Endothelial cell of hepatic sinusoid (primary cell): ENCODE results near the gene E2F7.

Source experiments
- in situ Hi-C: cut with HindIII; loops from 2 replicates; pipeline ENCODE4 v1.10.0; 2017; ENCODE audit warnings: low sequenced_read_pairs

Gene E2F7

DNA sequence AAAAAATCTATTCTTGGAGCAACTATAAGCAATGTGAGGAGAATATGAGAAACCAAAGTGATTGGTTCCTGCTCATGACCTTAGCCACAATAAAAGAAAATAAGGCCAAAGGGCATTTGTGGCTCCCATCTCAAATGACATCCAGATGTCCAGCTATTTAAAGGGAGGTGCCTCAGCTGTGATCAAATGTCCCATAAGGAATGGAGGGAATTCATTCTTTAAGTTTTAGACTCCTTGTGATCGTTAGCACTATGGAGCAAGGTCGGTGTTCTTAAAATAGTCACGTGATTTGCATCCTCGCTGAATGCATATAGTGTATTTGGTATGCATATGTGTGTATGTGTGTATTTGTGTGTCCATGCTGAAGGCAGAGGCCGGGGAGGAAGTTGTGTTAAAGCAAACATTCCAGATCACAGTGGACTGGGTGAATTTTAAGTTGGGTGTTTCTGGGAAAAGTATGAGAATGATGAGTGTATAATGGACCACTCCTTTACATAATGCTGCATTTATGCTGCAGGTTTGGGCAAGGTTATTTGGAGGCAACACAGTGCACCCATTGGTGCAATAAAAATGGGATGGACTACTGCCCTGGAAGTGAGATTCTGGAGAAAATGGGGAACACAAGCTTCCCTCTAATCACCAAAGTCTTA lies 5.6 kb upstream of the E2F7 start:
- in situ Hi-C loops, result loop anchor here (25.0 kb wide), 1 partner anchor 241 kb away; no protein-coding TSS in a partner anchor

DNA sequence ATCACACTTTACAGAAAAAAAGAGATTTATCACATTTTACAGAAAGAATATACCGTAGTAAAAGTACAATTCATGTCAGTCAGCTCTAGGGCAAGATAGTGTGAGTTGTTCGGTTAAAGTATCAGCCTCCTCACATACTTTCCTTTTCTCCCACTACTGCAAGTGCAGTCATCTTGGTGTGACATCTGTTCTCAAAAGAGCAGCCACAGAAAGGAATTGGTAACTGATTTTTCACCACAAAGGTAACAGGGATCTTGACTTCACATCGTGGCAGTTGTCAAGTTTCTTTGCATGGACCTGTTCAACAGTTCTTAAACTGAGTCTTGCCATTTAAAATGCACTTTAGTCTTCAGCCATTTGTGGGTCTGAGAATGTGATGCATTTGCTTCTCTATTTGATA lies 5.0 kb upstream of the E2F7 start:
- in situ Hi-C loops, result loop anchor here (25.0 kb wide), 1 partner anchor 242 kb away; no protein-coding TSS in a partner anchor

DNA sequence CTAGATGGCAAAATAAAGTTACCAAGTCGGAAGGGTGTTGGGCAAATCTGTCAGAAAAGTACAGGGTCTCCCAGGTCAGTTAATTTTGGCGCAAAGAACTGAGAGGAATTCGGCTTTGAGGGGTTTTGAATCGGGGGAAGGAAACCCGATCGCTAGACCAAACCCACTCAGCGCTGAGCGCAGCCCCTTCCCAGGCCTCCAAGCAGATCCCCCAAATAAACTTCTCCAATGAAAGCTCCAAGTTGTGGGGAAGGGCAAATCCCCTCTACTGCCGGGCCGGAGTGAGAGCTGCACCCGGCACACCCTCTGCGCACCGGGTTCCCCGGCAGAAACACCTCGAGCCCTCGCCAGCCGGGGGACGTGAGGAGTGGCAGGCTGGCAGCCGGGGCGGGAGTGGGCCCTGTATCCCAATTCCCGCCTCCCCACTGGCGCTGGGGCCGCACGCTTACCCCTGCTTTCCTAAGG lies 441 bp downstream of the E2F7 start:
- in situ Hi-C loops, result loop anchor here (25.0 kb wide), 1 partner anchor 247 kb away; no protein-coding TSS in a partner anchor

DNA sequence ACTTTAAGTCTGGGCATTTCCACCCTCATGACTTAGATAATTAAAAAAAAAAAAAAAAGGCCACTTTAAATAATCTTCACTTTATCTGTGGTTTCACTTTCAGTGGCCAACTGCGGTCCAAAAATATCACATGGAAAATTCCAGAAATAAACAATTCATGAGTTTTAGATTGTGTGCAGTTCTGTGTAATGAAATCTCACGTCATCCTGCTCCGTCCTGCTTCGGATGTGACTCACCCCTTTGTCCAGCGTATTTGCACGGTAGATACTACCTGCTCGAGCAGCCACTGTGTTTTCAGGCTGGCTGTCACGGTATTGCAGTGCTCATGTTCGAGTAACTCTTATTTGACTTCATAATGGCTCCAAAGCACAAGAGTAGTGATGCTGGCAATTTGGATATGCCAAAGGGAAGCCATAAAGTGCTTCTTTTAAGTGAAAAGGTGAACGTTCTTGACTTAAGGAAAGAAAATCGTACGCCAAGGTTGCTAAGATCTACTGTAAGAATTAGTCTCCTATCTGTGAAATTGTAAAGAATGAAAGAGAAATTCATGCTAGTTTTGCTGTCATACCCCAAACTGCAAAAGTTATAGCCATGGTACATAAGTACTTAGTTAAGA lies 2.4 kb downstream of the E2F7 start:
- in situ Hi-C loops, result loop anchor here (25.0 kb wide), 1 partner anchor 249 kb away; no protein-coding TSS in a partner anchor

DNA sequence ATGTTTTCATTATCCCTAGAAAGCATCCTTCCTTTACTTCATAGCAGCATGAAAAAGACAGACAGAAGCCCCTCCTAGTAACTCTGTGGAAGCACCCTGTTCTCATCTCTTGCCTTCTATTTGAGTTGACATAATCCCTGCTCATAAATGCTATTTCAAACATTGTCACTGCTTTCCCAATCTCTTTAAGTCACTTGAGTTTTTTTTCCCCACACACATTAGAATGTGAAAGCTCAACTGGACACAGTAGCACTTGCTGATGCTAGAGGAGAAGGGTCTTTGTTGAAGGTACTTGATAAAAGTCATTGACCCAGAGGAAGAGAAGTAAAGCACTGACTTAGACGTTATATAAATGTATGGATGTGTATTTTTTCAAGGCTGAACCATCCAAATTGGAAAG lies 3.0 kb downstream of the E2F7 start:
- in situ Hi-C loops, result loop anchor here (25.0 kb wide), 1 partner anchor 250 kb away; no protein-coding TSS in a partner anchor

DNA sequence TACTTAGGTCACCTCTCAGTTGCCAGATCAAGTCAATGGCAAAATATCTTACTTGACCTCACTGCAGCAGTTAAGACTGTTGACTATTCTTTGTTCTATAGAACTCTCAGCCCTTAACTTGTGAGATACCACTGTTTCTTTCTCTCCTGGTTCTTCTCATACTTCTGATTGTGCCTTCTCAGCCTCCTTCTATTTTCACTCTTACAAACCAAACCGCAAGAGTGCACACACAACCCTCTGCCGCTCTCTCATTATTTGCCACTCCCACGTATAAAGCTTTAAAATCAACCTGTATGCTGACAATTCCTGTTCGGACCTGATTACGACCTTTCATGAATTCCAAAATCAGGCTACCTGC lies 4.5 kb downstream of the E2F7 start:
- in situ Hi-C loops, result loop anchor here (25.0 kb wide), 1 partner anchor 251 kb away; no protein-coding TSS in a partner anchor

DNA sequence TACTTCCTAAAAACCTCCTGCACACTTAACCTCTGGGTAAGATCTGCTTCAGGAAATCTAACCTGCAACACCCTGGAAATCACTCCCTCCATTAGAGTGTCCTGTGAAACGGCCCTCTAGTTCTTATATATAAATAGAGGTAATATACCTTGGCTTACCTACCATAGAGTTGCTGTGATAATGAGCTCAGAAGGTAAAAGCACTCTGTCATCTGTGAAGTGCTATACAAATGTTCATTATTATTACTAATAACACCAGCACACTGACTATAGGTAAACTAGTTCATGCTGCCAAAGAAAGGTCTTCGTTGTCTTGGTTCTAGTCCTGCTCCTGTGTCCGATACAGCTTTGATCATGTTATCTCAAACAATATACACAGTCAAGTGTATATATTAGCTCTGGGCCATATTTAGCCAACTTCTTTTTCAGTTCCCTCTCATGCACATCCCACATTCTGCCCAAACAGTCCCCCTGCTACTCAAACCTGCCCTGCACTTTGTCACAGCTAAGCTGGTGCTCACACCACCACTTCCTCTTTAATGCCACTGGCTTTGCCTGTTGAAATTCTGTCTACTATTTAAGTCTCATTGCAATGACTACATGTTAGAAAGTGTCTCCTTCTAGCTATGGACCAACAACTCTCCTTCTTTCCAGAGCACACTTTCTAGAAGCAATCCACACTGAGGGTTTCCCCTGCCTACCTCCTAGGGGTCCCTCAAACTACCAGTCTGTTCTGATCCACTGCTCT lies 5.1 kb downstream of the E2F7 start:
- in situ Hi-C loops, result loop anchor here (25.0 kb wide), 1 partner anchor 252 kb away; no protein-coding TSS in a partner anchor

DNA sequence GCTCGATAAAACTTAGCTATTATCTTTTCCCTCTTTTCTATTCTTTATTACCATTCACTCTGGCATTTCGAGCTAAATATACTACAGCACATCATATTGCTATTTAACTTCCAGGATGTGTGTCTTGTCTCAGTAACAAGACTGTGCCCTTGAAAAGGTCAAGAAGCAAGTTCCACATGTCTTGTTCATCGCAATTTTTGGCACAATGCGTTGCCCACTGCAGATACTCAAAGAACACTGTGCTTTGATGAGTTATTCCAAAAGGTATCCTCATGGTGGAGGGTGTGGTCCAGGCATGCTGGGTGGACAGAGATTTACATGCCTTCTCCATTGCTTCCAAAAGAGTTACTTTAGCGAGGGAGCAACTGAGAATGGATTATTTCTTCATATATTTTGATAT lies 6.6 kb downstream of the E2F7 start:
- in situ Hi-C loops, result loop anchor here (25.0 kb wide), 1 partner anchor 254 kb away; no protein-coding TSS in a partner anchor

DNA sequence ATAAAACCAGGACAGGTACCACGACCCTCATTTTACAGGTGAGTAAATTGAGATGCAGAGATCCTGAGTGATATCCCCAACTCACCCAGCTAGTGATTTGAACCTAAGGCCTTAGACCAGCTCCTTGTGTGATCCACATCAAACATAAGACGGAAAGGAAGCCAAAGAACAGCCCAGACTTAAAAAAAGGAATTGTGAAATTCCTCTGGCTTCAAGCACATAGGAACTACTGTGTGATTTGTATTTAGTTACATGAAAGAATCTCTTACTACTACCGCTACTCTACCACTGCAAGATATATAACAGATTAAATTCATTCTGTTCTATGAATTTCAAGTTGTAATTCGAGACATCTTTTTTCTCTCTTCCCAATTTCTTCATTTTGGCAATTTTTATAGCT lies 10.5 kb downstream of the E2F7 start:
- in situ Hi-C loops, result loop anchor here (25.0 kb wide), 1 partner anchor 257 kb away; no protein-coding TSS in a partner anchor

DNA sequence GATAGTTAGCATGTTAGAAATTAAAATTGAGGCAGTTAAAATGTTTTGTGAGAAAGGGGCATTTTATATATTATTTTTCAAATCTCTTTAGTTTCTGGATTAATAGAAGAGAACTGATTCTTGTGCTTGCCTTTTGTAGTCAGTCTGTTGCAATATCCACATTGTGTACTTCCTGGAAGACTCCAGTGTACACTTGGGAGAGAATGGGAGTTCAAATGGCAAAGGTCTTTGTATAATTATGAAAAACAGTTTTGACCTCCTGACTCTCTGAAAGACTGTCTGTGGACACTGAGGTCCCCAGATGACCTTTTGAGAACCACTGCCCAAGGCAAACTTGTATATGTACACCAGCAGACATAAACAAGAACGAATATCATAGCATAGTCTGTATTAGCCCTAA lies 12.1 kb downstream of the E2F7 start:
- in situ Hi-C loops, result loop anchor here (25.0 kb wide), 1 partner anchor 259 kb away; no protein-coding TSS in a partner anchor

DNA sequence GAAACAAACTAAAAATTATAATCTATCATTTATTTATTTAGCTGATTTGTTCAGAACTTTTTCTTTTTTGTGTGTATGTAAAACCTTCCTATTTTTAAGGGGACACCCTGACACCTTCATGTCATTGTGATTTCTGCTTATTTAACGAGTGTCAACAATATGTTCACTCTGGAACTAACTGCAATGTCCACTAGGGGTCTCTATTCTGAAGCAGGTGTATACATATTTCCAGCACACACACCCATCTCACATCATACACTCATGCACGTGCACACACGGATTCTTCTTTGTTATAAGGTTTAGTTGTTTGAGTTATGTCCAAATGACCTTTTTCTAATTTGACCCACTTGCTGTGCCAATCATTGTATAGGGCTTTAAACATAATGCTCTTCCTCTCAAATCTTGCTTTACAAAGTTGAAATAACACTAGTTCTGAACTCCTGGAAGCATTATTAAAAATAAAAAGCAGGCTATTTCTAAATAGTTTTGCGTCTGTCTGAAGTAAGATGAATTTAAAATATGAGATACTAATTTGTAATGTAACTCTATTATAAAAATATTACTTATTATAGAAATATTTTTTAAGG lies 15.5 kb downstream of the E2F7 start:
- in situ Hi-C loops, result loop anchor here (25.0 kb wide), 1 partner anchor 262 kb away; no protein-coding TSS in a partner anchor

DNA sequence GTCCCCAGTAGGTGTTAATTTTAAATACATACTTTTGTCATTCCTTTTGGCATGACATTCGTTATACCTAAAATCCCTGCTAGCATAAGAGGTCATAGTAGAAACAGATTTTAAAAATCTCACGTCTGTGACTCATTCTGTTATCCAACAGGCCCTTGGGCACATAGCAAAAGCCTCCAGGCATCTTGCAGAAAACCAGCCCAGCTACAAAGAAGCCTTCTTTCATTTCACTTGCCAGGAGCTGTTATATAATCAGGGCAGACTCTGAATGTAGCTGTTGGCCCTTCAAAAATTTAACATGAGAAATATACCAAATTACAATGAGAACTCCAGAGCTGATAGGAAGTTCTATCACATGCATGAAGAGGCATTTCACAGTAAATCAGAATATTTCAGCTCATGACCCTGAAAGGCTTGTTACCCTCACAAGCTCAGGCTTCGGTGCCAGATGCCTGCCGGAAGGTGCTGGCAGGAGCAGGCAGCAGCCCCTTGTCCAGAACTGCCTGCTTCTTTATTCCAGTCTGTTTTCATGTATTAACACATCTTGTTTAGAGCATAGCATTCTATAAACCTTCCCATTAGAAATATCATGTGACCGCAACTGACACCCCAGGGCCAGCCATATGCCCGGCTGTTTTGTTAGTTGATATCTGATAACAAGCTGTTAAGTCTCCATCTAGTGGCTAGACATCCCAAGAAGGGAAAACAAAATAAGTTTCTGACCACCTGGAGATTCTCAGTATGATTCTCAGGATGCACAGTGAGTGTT lies 17.8 kb downstream of the E2F7 start:
- in situ Hi-C loops, result no loop called here

DNA sequence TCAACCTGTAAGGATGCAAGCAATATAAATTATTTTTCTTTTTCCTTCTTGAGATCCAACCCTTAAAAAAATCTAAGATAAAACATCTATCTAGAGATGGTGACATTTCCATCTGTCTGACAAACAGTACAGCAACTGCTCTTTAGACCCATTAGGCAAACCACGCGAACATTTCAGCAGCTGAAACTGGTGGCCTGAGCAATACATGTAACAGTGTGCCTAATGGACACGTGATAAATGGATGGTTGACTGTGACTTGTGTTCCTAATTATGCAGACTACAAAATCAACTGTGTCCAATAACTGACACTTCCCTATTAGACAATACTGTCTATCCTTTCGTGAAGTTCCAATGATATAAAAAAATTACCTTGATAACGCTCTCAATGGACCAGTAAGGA lies 18.9 kb downstream of the E2F7 start:
- in situ Hi-C loops, result no loop called here

DNA sequence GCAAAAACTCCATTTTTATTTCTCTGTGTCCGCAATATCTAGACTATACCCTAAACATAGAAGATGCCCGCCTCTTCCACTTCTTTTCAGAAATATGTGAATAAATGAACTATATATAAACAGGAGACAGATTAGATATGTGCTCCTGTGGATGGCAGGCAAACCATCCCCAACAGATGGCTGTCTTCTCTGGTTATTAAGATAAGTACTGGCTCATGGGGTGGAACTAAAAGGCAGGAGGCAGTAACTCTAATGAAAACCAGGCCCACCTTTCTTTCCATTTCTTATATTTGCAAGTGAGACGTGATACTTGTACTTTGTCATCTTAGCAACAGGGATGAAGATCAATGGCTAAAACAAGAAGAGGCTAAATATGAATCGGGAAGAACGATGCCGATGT lies 20.2 kb downstream of the E2F7 start:
- in situ Hi-C loops, result no loop called here

DNA sequence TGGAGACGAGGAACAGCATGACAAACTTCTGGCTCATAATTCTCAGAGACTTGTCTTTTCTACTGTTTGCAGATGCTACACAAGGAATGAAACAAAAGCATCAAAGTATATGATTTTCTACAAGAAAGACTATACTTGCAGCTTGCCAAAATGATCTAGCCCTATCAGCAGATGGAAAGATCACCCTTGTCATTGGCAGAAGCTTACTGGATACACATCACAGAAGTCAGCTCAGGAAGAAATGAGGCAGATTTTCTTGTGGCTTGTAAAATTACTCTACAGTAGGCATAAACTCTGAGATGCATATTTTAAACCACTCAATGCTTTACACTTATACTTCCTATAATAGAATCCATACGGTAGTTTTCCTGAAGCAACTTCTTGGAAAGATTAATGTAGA lies 20.6 kb downstream of the E2F7 start:
- in situ Hi-C loops, result no loop called here

DNA sequence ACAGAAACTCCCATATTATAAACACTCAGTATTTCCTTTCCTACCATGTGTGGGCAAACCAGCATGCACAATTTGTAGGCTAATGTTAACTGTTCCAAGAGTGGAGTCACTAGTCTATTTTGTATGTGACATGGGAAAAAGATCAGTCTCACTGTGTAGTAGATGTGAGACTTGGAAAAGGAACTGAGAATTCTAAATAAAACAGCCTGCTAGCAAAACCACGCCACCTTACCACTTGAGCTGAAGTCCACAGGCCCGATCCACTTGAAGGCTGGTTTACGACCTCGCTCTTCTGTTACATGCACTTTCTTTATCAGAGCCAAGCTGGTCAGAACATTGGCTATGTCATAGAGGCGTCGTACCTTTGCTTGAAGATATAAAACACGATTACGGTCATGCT lies 22.5 kb downstream of the E2F7 start:
- in situ Hi-C loops, result no loop called here

DNA sequence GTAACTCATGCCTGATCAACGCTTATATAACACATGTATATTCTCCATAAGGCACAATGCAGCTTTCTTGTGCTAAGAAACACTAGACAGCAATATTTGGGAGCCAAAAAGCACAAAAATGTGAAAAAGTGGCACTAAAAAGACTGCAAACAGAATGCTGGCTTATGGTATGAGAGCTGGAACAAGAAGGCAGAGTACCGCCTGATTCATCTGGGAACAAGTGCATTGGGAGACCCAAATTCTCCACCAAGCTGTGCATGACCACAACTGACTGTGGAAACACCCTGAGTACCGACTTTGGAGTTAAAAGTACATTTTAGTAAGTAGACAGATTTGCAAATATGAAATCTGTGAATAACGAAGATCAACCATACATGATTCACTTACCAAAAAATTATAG lies 25.1 kb downstream of the E2F7 start:
- in situ Hi-C loops, result no loop called here

DNA sequence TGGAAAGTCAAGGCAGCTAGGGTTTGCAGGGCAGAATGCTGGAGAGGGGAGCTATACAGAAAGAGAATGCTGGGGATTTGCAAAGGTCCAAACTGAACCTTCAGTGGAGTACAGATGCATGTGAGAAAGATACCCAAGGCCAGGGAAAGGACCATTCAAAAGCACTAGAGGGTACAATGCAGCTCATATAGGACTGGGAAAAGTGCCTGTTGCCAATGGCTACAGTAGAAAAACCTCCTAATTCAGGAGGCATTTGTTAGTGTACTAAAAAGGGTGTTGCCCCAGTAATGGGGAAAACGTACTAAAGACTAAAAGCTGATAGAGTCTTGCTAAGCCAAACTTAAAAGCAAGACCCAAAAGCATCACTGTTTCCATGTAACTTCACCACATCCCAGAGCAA lies 30.1 kb downstream of the E2F7 start:
- in situ Hi-C loops, result no loop called here

DNA sequence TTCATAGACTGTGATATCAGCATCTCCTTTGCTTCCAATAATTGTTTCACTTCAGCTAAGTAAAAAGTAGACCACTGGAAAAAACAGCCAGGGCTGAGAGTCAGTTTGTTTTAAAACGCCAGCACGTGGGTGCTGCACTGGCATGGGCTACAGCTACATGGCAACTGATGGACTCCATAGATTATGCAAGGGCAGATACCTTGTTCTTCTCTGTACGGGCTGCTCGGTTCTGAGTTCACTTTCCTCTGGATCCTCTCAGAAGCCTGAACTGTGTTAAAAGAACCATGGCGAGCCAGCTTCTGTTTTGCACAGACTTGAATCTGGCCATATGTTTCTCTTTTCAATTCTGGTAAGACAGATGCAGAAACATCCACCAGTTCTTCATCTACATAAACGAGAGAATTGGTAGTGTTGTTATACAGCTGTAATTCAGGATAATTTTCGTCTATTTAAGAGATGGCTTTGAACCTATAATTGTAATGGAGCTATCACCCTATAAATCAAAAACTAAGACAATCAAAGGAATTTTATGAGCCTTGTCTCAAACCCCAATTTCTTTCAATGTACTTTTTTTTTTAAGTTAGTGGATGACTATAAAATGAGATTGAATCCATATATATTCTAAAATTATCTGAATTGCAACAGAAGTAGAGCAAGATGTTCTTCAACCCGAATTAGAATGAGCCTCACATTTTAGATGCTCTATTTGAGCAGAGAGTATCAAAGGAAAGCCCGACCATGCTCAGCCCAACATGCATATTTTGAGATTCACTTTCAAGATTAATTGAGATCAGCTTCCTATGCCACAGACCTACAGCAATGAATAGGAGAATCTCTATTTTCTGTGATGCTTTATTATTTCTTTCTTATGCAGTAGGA lies 31.5 kb downstream of the E2F7 start:
- in situ Hi-C loops, result no loop called here
